HCEC 1CT (cell line): ENCODE results near the gene GTF3A.
A peak's percentile ranks its signal among the peaks of the same experiment; 100 is the strongest.

Experiments
- DNase-seq: peaks from one replicate; pipeline ENCODE4 v3.0.0-alpha.2; 2017

The GTF3A gene

GRCh38 chr13:27449936-27450828 is 25.8 kb downstream of the GTF3A start, which contains the start of gene MTIF3:
MTIF3 (minus strand) TSS chr13:27450564; CDS start chr13:27440448, 10,116 bp downstream.
- peak; percentile 84 for DNase-seq

DNA sequence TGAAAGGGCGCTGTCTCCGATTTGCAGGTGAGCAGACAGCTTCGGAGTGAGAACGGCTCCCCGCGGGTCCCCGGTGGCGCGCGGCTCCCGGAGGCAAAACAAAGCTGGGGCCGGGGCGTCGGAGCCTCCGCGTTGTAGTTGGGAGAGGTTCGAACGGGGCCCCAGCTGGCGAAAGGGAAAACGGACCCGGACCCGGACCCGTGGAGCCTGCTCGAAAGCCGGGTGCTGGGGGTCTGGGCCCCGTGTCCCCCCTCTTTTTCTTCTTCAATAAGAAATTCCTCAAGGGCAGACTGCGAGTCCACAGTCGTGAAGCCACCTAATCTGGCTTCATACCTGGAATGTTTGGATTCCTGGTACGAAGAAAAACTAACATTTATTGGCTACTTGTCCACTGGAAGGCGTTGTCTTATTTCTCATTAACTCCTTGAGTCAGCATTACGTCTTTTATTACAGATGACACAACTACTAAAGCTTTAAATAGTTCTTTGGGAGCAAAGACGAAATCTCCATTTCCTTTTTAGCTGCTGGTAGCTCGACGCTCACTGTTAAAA is 26.6 kb downstream of the GTF3A start:
- DNase-seq, result peak; percentile 61

DNA sequence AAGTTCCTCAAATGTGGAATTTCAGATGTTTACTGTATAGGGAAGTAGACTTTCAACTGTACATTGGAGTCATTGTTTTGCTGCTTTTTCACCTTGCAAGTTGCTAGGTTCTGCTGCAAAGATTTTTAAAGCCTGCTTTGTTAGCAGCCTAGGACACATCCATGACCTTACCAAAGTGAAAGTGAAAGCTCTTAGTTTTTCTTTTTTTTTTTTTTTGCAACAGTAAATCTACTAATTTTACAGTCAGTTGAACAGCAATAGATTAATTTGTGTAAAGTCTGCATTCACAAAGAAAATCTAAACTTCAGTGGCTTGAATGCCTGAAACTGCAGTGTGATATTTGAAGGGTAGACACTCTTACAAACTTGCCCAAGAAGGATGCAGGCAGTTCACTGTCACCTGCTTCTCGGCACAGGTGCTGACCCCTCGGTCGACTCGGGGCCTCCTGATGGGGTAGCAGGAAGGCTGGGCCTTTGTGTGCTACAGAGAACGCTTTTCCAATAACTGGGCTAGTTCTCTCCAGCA is 31.0 kb downstream of the GTF3A start:
- no peak for DNase-seq

- DNase-seq, result no peak
Measured at GRCh38 chr13:27461940-27462584, 37.6 kb downstream of the GTF3A start.

DNA sequence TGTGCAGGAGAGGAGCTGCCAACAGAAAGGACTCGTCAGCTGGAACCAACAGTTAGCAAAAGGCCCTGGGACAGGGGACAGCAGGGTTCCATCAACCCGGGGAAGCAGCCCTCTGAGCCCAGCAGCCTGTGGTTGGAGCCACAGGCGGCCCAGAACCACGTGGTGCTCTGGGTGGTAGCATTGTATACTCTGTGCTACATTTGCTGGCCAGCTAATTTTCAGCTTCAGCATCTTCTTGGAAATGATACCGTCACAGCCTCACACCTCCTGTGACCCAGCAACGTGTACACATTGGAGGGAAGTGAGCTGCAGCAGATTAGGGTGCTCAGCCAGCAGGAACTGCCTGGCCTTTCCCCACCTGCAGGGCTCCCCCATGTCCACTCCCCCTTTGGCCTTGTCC is 39.1 kb downstream of the GTF3A start:
- DNase-seq, result no peak

DNA sequence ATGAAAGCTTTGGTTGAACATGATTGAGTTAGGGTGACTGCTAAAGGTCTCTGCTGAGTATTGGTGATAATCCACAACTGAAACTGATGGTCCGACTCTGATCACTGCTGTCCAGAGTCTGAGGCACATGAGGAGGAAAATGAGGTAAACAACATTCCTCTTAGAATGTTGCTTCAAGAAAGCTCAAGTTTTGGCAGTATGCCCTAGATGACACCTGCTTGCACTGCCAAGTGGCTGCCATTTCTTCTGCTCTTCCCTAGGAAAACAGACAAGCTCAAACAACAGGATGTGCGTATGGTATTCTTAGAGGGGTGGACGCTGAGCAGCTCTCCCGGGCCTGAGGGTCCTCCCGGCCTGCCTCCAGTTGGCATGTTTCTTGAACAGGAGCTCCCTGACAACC is 41.2 kb downstream of the GTF3A start:
- no peak for DNase-seq

- DNase-seq, result no peak
Measured at GRCh38 chr13:27466513-27466912, 42.1 kb downstream of the GTF3A start.

DNA sequence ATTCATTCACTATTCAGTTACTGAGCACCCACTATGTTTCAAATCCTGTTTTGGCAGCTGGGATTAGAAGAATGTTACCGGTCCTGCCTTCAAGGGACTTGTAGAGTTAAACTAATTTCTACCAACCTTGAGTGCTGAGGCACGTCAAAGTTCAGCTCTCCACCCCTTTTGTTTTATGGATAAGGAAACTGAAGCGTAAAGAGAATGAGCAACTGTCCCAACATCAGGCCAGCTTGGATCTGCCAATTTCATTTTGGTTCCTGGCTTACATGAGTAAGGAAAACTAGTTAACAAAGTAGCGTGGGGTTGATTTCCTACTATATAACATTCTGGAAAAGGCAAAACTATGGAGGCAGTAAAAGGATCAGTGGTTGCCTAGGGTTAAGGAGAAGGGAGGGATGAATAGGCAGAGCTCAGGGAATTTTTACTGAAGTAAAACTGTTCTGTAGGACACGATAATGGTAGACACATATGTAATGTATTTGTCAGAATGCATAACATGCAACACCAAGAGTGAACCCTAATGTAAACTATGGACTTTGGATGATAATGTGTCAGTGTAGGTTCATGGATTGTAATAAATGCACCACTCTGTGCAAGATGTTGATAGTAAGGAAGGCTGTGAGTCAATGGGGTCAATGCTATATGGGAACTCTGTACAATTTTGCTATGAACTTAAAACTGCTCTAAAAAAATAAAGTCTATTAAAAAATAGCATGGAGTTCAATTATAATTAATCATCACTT is 45.8 kb downstream of the GTF3A start:
- DNase-seq, result no peak

DNA sequence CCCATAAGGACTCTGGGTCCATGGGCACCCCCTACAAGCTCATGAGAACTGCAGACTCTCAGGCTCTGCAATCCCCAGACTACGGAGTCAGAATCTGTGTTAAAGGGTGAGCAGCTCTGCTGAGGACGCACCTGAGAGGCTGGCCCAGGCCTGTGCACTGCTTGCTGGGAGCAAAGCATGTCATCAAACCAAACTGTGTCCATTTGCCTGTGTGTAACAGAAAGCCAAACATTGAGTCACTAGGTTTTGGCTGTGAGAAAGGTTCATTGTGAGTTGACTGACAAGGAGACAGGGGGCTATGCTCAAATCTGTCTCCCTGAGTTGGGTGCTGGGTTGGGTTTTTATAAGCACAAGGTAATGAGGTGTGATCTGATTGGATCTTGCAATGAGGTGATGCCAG is 48.0 kb downstream of the GTF3A start:
- no peak for DNase-seq

GRCh38 chr13:27472941-27473340 is 48.5 kb downstream of the GTF3A start:
- no peak for DNase-seq

DNA sequence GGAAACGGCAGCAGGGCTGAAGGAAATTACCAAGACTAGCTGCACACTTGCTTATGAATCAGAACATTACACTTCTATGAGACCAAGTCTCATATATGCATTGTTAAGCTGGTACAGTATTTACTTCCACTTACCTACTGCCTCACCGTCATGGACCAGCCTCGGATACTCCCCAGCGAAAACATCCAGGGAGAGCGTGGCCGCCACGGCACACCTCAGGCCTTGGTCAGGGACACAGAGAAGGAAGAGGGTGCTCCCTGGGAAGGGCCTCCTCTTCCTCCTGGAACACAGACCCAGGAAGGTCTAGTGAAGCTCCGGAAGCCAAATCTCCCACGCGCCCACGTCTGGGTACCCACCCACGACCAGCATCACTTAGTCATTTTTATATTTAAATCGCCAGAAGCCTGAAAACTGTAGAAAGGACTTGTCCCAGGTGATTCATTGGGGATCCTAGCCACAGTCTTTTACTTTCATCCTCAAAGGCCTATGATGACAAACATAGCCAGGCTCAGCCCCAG is 50.4 kb downstream of the GTF3A start:
- no peak for DNase-seq

- peak; percentile 69 for DNase-seq
Measured at GRCh38 chr13:27476943-27477703, 52.7 kb downstream of the GTF3A start.

DNA sequence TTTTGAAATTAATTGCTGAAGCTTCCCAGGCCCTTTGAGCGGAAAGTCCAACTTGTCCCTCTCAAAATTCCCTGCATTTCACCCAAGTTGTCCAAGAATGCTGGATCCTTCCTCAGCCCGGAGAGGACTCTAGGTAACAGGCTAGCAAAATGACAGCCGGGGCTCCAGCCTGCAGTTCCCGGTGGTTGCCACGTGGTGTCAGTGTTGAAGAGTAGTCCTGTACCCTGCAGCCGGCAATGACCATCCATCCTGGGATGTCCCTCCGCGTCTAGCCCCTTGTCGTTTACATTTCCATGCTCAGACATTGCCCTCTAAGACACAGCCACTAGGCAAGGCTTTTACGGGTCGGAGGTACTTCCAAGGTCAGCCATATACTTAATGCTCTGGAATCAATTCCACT is 57.3 kb downstream of the GTF3A start:
- DNase-seq, result peak; percentile 20

DNA sequence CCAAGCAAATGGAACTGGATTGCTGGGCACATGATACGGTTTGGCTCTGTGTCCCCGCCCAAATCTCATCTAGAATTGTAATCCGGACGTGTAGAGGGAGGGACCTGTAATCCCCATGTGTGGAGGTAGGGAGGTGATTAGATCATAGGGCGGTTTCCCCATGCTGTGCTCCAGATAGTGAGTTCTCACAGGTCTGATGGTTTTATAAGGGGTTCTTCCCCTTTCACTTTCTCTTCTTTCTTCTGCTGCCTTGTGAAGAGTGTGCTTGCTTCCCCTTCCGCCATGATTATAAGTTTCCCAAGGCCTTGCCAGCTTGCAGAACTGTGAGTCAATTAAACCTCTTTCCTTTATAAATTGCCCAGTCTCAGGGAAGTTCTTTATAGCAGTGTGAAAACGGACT is 58.6 kb downstream of the GTF3A start:
- no peak for DNase-seq

GRCh38 chr13:27483421-27483820 is 59.0 kb downstream of the GTF3A start:
- no peak for DNase-seq
